ENCODE results near the gene PIP4K2A. TPM values are rescaled to one million over a fixed set of nuclear protein-coding genes. Genes with fewer than 3 reads are reported as not detected.
A peak's percentile ranks its signal among the peaks of the same experiment; 100 is the strongest.

Gene PIP4K2A
- total and polyA plus RNA-seq, 2 experiments from 2014 or later: 39.9 to 40.1 TPM

DNA sequence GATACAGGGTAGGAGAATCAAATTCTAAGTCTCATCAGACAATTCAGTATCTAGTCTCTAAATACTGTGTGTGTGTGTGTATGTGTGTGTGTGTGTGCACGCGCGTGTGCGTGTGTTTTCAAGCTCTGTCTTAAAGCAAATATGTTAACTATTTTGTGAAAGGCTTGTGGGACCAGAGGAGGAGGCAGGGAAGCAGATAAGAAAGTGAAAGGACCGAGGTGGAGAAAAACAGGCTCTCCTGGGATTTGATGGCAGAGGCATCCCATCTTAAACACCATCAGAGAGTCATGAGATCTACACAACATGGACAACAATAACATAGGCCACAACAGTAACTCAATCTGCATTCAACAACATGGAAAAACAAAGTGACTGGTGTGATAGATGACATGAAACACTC, 67.1 kb downstream of the PIP4K2A start:
- no peak overlapping the region for H3K4me3 Mint-ChIP-seq
- no peak for TF ChIP-seq STAT1 (IDR thresholded peaks at IDR 0.05; ENCODE audit: unreplicated experiment)
- no peak for TF ChIP-seq CREB1 (CRISPR knock-in tag; IDR thresholded peaks at IDR 0.05; ENCODE audit: low read depth)
- TF ChIP-seq, protein P1, sequence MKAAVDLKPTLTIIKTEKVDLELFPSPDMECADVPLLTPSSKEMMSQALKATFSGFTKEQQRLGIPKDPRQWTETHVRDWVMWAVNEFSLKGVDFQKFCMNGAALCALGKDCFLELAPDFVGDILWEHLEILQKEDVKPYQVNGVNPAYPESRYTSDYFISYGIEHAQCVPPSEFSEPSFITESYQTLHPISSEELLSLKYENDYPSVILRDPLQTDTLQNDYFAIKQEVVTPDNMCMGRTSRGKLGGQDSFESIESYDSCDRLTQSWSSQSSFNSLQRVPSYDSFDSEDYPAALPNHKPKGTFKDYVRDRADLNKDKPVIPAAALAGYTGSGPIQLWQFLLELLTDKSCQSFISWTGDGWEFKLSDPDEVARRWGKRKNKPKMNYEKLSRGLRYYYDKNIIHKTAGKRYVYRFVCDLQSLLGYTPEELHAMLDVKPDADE (IDR thresholded peaks at IDR 0.05): no peak
- no peak for TF ChIP-seq EZH2 (IDR thresholded peaks at IDR 0.05; ENCODE audit: low read depth, unreplicated experiment)
- TF ChIP-seq POLR2AphosphoS5 (IDR thresholded peaks at IDR 0.05; ENCODE audit: low read depth): no peak
- no peak for TF ChIP-seq ZNF331 (CRISPR knock-in tag; IDR thresholded peaks at IDR 0.05; ENCODE audit: low read depth)
- peaks cover 3% of the 10 kb centered on the region; the same call in 1 of the 2 replicates for H4K20me1 ChIP-seq (replicated peaks; ENCODE audit: insufficient read depth)

DNA sequence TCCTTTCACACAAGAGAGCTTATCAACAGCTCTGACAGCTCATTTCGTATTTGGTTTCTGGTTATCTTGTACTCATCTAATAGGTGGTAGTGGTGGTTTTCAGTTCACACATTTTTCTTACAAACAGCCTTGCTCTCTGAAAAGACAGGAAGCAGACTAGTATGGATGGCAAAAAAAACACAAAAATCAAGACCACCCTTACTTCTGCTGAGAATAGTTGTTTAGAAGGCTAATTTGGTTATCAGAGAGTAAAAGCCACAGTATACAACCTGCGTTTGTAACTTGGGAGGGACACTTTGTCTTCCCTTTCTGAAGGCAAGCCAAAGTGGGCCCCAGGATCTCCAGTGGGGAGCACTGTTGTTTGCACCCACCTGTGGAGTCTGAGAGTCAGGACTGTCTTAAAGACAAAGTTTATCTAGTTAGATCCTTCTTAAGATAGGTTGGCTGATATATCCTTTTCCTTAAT, 68.0 kb downstream of the PIP4K2A start:
- H3K36me3 Mint-ChIP-seq (ENCODE audit: low read depth): no peaks in the 10 kb centered on the region
- peaks cover 46% of the 10 kb centered on the region for H3K4me1 Mint-ChIP-seq
- DNase-seq (ENCODE audit: low spot score) (no peak), ATAC-seq (no peak)
- H3K4me1 ChIP-seq (ENCODE audit: insufficient read depth): peaks cover 39% of the 10 kb centered on the region
- no peak overlapping the region for H2AFZ ChIP-seq
- H3K27me3 ChIP-seq (ENCODE audit: insufficient read depth): no peaks in the 10 kb centered on the region
- H3K27ac ChIP-seq (ENCODE audit: low read depth): no peak overlapping the region
- H3K9me2 ChIP-seq (ENCODE audit: insufficient read depth): no peaks in the 10 kb centered on the region
- H3F3A ChIP-seq (replicated peaks; ENCODE audit: low read depth): no peaks in the 10 kb centered on the region
- peaks cover 99% of the 10 kb centered on the region for H3K79me2 ChIP-seq (replicated peaks; ENCODE audit: insufficient read depth)
- peak overlapping the region; percentile 29; the same call in 1 of the 2 replicates for H3K27ac Mint-ChIP-seq
- H3K27me3 Mint-ChIP-seq (ENCODE audit: insufficient read depth, low read depth, poor library complexity): peaks cover 7% of the 10 kb centered on the region
- H3K36me3 ChIP-seq (ENCODE audit: insufficient read depth): no peaks in the 10 kb centered on the region
- H3K4me2 ChIP-seq: no peak overlapping the region
- TF ChIP-seq, protein P2, sequence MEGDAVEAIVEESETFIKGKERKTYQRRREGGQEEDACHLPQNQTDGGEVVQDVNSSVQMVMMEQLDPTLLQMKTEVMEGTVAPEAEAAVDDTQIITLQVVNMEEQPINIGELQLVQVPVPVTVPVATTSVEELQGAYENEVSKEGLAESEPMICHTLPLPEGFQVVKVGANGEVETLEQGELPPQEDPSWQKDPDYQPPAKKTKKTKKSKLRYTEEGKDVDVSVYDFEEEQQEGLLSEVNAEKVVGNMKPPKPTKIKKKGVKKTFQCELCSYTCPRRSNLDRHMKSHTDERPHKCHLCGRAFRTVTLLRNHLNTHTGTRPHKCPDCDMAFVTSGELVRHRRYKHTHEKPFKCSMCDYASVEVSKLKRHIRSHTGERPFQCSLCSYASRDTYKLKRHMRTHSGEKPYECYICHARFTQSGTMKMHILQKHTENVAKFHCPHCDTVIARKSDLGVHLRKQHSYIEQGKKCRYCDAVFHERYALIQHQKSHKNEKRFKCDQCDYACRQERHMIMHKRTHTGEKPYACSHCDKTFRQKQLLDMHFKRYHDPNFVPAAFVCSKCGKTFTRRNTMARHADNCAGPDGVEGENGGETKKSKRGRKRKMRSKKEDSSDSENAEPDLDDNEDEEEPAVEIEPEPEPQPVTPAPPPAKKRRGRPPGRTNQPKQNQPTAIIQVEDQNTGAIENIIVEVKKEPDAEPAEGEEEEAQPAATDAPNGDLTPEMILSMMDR (conservative IDR thresholded peaks at IDR 0.05; ENCODE audit: low read depth in 2 of 2): no peak
- H4K20me1 ChIP-seq (replicated peaks; ENCODE audit: insufficient read depth): peaks cover 3% of the 10 kb centered on the region; the same call in 1 of the 2 replicates
- no peaks in the 10 kb centered on the region; the same call in 1 of the 3 replicates for H3K9me3 Mint-ChIP-seq
- no peak overlapping the region for H3K4me3 Mint-ChIP-seq
- H3K4me3 ChIP-seq: no peak overlapping the region

More for the DNA sequence above, 67.1 kb downstream of the PIP4K2A start:
- DNase-seq (ENCODE audit: low spot score) (no peak), ATAC-seq (no peak)
- peaks cover 39% of the 10 kb centered on the region for H3K4me1 ChIP-seq (ENCODE audit: insufficient read depth)
- H2AFZ ChIP-seq: no peak overlapping the region
- H3K9me2 ChIP-seq (ENCODE audit: insufficient read depth): no peaks in the 10 kb centered on the region
- peaks cover 99% of the 10 kb centered on the region for H3K79me2 ChIP-seq (replicated peaks; ENCODE audit: insufficient read depth)
- H3K4me2 ChIP-seq: peak overlapping the region; percentile 25
- no peaks in the 10 kb centered on the region for H3K36me3 Mint-ChIP-seq (ENCODE audit: low read depth)
- H3K27me3 ChIP-seq (ENCODE audit: insufficient read depth): no peaks in the 10 kb centered on the region
- H3F3A ChIP-seq (replicated peaks; ENCODE audit: low read depth): no peaks in the 10 kb centered on the region
- peaks cover 48% of the 10 kb centered on the region for H3K4me1 Mint-ChIP-seq
- peaks cover 9% of the 10 kb centered on the region for H3K27me3 Mint-ChIP-seq (ENCODE audit: insufficient read depth, low read depth, poor library complexity)
- no peaks in the 10 kb centered on the region for H3K36me3 ChIP-seq (ENCODE audit: insufficient read depth)
- H3K27ac ChIP-seq (ENCODE audit: low read depth): no peak overlapping the region
- no peaks in the 10 kb centered on the region; the same call in 1 of the 3 replicates for H3K9me3 Mint-ChIP-seq
- H3K4me3 ChIP-seq: no peak overlapping the region
- peak overlapping the region; percentile 68 for H3K27ac Mint-ChIP-seq

DNA sequence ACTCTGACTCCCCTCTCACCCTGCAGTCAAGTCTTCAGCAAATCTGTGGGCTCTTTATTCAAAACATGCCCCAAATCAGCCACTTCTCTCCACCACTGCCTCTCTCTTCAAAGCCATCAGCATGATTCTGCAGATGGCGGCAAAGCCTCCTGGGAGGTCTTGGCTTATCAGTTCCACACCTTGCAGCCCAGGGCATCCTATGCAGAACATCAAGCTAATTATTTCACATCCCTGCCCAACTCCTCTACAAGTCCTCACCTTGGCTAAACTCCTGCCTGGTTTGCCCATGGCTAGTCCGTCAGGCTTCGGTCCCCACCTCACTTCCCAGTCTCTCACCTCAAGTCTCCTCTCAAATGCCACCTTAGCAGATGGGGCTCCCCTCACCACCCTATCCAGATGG, 70.2 kb downstream of the PIP4K2A start:
- Histone ChIP-seq H3K4me3 (no peak overlapping the region), H2AFZ (no peak overlapping the region), H3K79me2 (replicated peaks; ENCODE audit: insufficient read depth) (peaks cover 99% of the 10 kb centered on the region), H3K27me3 (ENCODE audit: insufficient read depth) (no peaks in the 10 kb centered on the region), H3K36me3 (ENCODE audit: insufficient read depth) (no peaks in the 10 kb centered on the region), H3K9me2 (ENCODE audit: insufficient read depth) (no peaks in the 10 kb centered on the region), H3K4me2 (no peak overlapping the region), H3K4me1 (ENCODE audit: insufficient read depth) (peaks cover 32% of the 10 kb centered on the region), H3K27ac (ENCODE audit: low read depth) (no peak overlapping the region), H3F3A (replicated peaks; ENCODE audit: low read depth) (no peaks in the 10 kb centered on the region), H4K20me1 (replicated peaks; ENCODE audit: insufficient read depth) (no peaks in the 10 kb centered on the region; the same call in 1 of the 2 replicates)
- Mint-ChIP-seq H3K9me3 (no peaks in the 10 kb centered on the region; the same call in 1 of the 3 replicates), H3K4me1 (peaks cover 35% of the 10 kb centered on the region), H3K4me3 (no peak overlapping the region), H3K36me3 (ENCODE audit: low read depth) (no peaks in the 10 kb centered on the region), H3K27ac (no peak overlapping the region; the same call in 1 of the 2 replicates), H3K27me3 (ENCODE audit: insufficient read depth, low read depth, poor library complexity) (peaks cover 7% of the 10 kb centered on the region)
- no peak for DNase-seq (ENCODE audit: low spot score)
- ATAC-seq: no peak
- no peak for TF ChIP-seq EZH2phosphoT487 (IDR thresholded peaks at IDR 0.05; ENCODE audit: unreplicated experiment)
- no peak for TF ChIP-seq ZNF331 (CRISPR knock-in tag; IDR thresholded peaks at IDR 0.05; ENCODE audit: low read depth)
